Activated T-cell treated with anti-CD3 and anti-CD28 coated beads, Interleukin-2, amount 50 U/mL, for 72 hours (primary cell): ENCODE data around the gene ZP1. TPM values are rescaled to one million over a fixed set of nuclear protein-coding genes. Genes with fewer than 3 reads are reported as not detected.
A peak's percentile ranks its signal among the peaks of the same experiment; 100 is the strongest.
"Not testable (repeated sequence)": the region's sequence is repeated elsewhere in the genome, so short reads cannot be mapped to it uniquely, and the experiment has no call there.

ENCODE experiments used
- ATAC-seq, 2 donors: fragments of 150-1000 bp; cut with Tn5 transposase; replicated peaks in 1 of 2; 2 replicates each; pipeline ENCODE4 v1.10.0; 2021; ENCODE audit warnings: moderate library complexity in 2 of 2, mild to moderate bottlenecking in 1 of 2
- DNase-seq, 2 donors: peaks; one replicate each; pipeline ENCODE4 v3.0.0; 2021 to 2022; ENCODE audit warnings: mixed read lengths in 1 of 2
- H3K27ac Mint-ChIP-seq: one replicate; pipeline ENCODE4 v1.8.0; 2022; ENCODE audit warnings: mild to moderate bottlenecking, moderate library complexity, mixed read lengths
- H3K27me3 Mint-ChIP-seq: one replicate; pipeline ENCODE4 v1.8.0; 2022; ENCODE audit warnings: low read depth, mixed read lengths
- H3K36me3 Mint-ChIP-seq, 2 donors: one replicate each; pipeline ENCODE4 v1.8.0; 2022; ENCODE audit warnings: mixed read lengths in 2 of 2, mild to moderate bottlenecking in 1 of 2; ENCODE audit not compliant: insufficient read depth in 2 of 2
- H3K4me1 Mint-ChIP-seq: one replicate; pipeline ENCODE4 v1.8.0; 2022; ENCODE audit warnings: low read depth, mixed read lengths
- H3K4me3 Mint-ChIP-seq, 2 donors: one replicate each; pipeline ENCODE4 v1.8.0; 2022; ENCODE audit warnings: mild to moderate bottlenecking in 2 of 2, mixed read lengths in 2 of 2, moderate library complexity in 2 of 2
- H3K9me3 Mint-ChIP-seq, 2 donors: one replicate each; pipeline ENCODE4 v1.8.0; 2022; ENCODE audit warnings: mixed read lengths in 2 of 2
- total RNA-seq, 2 donors: library from RNA; stranded (reverse); gene quantifications; one replicate each; pipeline ENCODE4 v1.2.3, GENCODE V29; 2022

ZP1 gene
- total RNA-seq, 2 donors from 2014 or later = not detected

DNA sequence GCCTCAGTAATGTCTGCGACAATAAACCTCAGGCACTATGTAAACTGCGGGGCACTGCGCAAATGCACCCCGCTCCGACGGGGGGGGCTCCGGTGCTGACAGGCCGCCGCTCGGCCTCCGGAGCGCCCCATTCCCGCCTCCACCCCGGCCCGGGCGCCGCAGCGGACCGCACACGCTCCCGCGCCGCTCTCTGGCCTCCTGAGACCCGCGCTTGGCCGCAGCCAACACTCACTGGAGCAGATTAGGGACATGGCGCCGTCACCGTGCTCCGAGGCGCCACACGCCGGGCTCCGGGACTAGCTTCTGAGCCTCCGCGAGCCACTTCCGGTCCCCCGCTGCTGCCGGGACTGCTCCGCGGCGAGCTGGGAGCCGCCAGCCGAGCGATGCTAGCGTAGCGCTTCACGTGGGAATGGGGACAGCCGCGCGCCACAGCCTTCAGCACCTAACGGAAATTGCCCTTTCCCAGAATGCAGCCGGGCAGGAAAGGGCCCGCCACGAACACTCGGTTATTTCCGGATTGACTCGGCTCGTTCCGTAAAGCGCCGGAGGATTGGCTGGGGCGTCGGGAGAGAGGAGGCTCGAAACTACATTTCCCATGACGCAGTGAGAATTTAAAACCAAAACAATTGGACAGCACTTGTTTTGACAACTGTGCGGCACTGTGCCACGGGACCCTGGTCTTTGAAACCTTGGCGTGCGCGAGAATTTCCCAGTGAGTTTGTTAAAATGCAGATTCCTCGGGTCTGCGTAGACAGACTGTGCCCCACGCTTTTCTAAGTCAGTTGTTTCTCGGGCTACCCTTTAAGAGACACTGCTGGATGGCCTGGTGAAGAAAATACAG, 39.0 kb downstream of the ZP1 start, which contains the start of gene PRPF19:
TSS of gene PRPF19 (minus strand) at position 454 of the 841 bp plus-strand sequence. CDS start at position 251, 203 bp downstream.
- peaks cover 59% of the 10 kb centered on the region for H3K4me1 Mint-ChIP-seq
- DNase-seq (peak; percentile 98 to 99), ATAC-seq (peak; percentile 92 to 93)
- H3K4me3 Mint-ChIP-seq = peak within 1 kb of the TSS; percentile 92 to 95
- peaks cover 7 to 11% of the 10 kb centered on the region in 2 donors for H3K36me3 Mint-ChIP-seq
- H3K27ac Mint-ChIP-seq = peak within 1 kb of the TSS; percentile 96
- peaks cover 2 to 9% of the 10 kb centered on the region in 2 donors for H3K9me3 Mint-ChIP-seq
- H3K27me3 Mint-ChIP-seq = no peaks in the 10 kb centered on the region

DNA sequence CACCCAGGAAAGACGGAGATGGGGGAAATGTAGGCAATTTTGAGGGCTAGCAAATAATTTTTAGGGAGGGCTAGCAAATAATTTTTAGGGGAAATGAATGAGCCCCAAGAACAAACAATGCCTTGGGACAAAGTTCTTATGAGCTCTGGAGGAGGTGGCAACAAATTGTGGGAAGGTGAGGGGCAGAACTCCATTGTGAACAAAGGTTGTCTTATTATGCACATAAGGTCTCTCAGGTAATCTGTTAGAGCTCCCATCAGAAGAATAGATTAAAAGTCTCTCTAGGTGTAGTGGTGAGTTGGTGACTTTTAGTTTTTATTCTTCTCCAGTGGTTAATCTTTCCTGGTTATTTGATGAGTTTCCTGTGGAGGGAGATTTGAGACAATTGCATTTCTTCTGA, 41.5 kb downstream of the ZP1 start:
- no peak overlapping the region for H3K27ac Mint-ChIP-seq
- H3K4me3 Mint-ChIP-seq = no peak overlapping the region
- H3K9me3 Mint-ChIP-seq = peaks cover 2 to 9% of the 10 kb centered on the region in 2 donors
- H3K27me3 Mint-ChIP-seq = no peaks in the 10 kb centered on the region
- H3K4me1 Mint-ChIP-seq = peaks cover 75% of the 10 kb centered on the region
- peaks cover 7 to 11% of the 10 kb centered on the region in 2 donors for H3K36me3 Mint-ChIP-seq
- DNase-seq (no peak), ATAC-seq (no peak)

- not testable (repeated sequence) for H3K27me3 Mint-ChIP-seq, H3K27ac Mint-ChIP-seq, DNase-seq, H3K4me3 Mint-ChIP-seq, ATAC-seq, H3K9me3 Mint-ChIP-seq
- H3K36me3 Mint-ChIP-seq = peaks cover 8 to 12% of the 10 kb centered on the region in 2 donors
- H3K4me1 Mint-ChIP-seq = peaks cover 67% of the 10 kb centered on the region
These were observed 42.4 kb downstream of the ZP1 start for GRCh38 chr11:60909680-60910280.

DNA sequence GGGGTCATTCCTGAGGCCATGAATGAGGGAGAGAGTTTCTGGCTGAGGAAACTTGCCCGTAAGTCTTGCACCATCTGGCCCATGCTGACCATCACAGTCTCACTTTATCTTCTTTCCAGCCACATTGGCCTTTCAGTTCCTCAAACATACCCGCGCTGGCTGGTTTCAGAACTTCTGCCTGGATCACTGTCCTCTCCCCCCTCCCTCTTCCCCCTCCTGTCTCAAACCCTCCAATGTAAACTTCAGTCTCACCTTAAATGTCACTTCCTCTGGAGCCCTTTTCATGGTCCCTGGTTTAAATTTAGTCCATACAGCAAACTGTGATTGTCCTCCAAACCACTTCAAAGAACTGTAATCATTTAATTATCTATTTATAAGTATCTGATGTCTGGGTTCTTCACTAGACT, 42.9 kb downstream of the ZP1 start:
- ATAC-seq (no peak), DNase-seq (no peak)
- peaks cover 8 to 12% of the 10 kb centered on the region in 2 donors for H3K36me3 Mint-ChIP-seq
- H3K9me3 Mint-ChIP-seq = peaks cover 2 to 9% of the 10 kb centered on the region in 2 donors
- H3K4me1 Mint-ChIP-seq = peaks cover 68% of the 10 kb centered on the region
- no peak overlapping the region for H3K4me3 Mint-ChIP-seq
- H3K27me3 Mint-ChIP-seq = no peaks in the 10 kb centered on the region
- H3K27ac Mint-ChIP-seq = no peak overlapping the region

DNA sequence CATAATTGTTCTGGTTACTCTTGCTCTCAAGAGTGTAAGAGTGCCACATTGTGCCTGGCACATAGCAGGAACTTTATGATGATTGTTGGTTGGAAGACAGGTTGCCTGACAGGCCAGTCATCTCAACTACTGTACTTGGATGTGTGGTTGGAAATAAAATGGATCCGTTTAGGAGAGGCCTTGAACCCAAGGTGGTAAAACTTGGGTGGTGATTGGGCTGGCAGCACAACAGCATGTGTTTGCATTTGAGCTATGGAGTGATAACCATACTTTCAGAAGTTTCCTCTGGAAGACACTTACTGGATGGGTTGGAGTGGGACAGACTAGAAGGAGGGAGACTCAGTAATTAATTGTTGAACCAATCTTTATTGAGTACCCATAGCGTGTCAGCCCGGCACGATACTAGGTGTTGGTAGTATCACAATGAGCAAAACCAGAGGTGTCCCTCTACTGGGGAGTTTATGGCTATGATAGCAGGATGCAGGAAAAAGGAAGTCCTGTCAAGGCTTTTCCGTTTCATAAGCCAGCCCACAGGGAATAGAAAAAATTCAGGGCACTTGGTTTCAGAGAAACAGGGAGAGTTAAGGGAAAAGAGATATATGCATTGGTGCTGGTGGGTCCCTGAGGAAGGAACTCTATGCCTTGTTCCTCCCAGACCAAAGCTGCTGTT, 43.5 kb downstream of the ZP1 start:
- Mint-ChIP-seq H3K27me3 (no peaks in the 10 kb centered on the region), H3K9me3 (peaks cover 2 to 9% of the 10 kb centered on the region in 2 donors), H3K27ac (no peak overlapping the region), H3K4me1 (peaks cover 68% of the 10 kb centered on the region), H3K36me3 (peaks cover 9 to 13% of the 10 kb centered on the region in 2 donors), H3K4me3 (no peak overlapping the region)
- ATAC-seq (no peak), DNase-seq (no peak)

DNA sequence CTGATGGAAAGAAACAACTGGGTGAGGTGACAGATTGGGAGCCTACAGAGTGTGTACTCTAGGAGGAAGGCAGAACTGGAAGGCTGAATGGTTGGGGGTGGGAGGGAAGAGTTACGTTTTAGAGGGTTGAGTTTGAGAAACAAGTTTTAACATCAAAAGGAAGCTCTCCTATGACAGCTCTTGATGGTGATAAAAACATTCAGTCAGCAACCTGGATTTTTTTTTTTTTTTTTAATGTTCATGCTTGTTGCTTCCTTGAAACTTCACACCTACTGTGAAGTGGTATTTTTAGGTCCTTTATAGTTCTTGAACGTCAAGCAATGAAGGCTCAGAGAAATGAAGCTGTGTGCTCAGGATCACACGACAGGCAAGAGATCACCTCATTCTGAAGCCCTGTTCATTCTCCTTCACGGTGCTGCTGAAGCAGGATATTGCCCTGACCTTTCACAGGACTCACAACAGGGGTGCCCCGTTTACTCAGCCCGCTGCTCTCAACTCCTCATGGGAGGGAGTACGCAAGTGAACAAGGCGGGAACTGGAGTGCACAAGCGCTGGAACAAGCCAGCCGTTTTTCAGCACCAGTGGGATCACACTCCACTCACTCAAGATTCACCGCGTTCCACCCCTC, 45.0 kb downstream of the ZP1 start:
- peaks cover 8 to 16% of the 10 kb centered on the region in 2 donors for H3K36me3 Mint-ChIP-seq
- ATAC-seq = no peak

GRCh38 chr11:60912851-60913528, 45.6 kb downstream of the ZP1 start:
- ATAC-seq = no peak

More for the DNA sequence above, 45.0 kb downstream of the ZP1 start:
- H3K27ac Mint-ChIP-seq = peak overlapping the region; percentile 8
- H3K4me3 Mint-ChIP-seq = peak overlapping the region; percentile 38 to 96
- no peaks in the 10 kb centered on the region for H3K27me3 Mint-ChIP-seq
- H3K9me3 Mint-ChIP-seq = peaks cover 2 to 9% of the 10 kb centered on the region in 2 donors
- DNase-seq = peak; percentile 32 to 33
- H3K4me1 Mint-ChIP-seq = peaks cover 75% of the 10 kb centered on the region

DNA sequence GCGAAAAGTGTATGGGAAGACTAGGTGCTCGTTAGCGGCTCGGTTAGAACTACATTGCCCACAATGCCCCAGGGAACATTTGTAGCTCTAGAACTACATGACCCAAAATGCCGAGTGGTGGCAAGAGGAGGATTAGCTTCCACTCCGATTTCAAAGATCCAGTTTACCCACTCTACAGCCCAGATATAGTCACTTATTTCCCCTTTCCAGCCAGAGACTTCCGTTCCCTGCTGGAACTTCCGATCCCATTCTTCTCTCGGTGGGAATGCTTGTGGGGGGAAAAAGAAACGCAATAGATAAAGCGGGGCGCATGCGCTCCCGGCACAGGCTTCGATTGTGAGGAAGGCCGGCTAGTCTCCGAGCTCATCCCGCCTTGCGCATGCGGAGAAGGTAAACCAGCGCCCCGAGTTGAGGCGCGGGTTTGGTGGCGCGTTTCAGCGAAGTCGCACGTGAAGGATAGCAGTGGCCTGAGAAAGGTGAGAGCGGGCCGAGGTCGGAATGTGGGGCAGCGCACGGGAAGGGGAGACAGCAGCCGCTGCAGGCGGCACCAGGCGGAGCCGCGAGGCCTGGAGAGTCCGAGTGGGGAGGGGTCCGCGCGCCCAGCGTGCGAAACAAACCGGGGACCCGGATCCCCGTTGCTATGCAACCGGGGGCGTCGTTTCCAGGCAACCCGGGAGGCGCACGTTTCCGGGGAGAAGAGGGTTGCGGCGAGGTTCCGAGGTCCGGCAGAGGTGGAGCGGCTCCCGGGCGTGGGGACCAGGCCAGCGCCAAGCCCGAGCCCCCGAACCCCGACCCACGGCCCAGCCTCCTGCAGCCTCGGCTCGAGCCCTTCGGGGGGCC, 46.7 kb downstream of the ZP1 start, which contains the start of gene TMEM109:
TSS of gene TMEM109 (plus strand) at position 366 of the 840 bp plus-strand sequence. CDS start 5,536 bp downstream, outside the sequence.
- DNase-seq (peak; percentile 88 to 92), ATAC-seq (peak; percentile 73 to 77)
- Mint-ChIP-seq H3K4me3 (peak within 1 kb of the TSS; percentile 96), H3K4me1 (peaks cover 83% of the 10 kb centered on the region), H3K27ac (peak within 1 kb of the TSS; percentile 89), H3K27me3 (no peaks in the 10 kb centered on the region), H3K9me3 (peaks cover 2 to 7% of the 10 kb centered on the region in 2 donors), H3K36me3 (peaks cover 8 to 16% of the 10 kb centered on the region in 2 donors)

More at GRCh38 chr11:60912851-60913528, 45.6 kb downstream of the ZP1 start:
- peaks cover 73% of the 10 kb centered on the region for H3K4me1 Mint-ChIP-seq
- peaks cover 2 to 9% of the 10 kb centered on the region in 2 donors for H3K9me3 Mint-ChIP-seq
- H3K27me3 Mint-ChIP-seq = no peaks in the 10 kb centered on the region
- H3K27ac Mint-ChIP-seq = peak overlapping the region; percentile 77
- peak overlapping the region; percentile 96 for H3K4me3 Mint-ChIP-seq
- peak in 1 of 2 donors; percentile 4 for DNase-seq
- peaks cover 8 to 16% of the 10 kb centered on the region in 2 donors for H3K36me3 Mint-ChIP-seq

DNA sequence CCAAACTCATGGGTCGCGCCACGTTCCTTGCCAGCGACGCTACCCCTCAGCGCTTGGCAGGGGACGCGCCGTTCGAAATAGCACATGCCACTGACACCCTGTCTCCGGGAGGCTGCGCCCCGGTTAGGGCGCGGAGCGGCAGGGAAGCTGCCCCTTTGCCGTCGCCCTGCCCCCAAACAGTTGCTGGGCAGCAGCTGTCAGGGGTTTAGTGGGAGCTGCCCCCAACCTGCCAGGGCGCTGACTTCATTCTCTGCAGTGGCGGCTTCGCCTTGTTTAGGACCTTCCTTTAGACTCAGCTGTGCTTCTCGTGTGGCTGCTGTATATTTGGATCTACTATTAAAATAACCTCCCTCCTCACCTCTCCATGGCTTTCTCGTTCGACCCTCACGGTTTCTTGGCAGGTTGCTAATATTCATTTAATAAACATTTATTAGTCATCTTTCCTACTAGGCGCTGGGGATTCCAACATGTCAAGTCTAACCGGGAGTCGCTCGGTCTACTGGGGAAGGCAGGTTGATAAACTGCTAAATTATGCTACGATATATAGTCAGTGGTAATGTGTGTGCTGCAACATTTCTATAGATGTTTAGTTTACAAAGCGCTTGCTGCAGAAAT, 47.4 kb downstream of the ZP1 start:
- Mint-ChIP-seq H3K36me3 (peaks cover 7 to 10% of the 10 kb centered on the region in 2 donors), H3K27ac (peak overlapping the region; percentile 89), H3K4me3 (peak overlapping the region; percentile 96), H3K4me1 (peaks cover 86% of the 10 kb centered on the region), H3K9me3 (peaks cover 0 to 1% of the 10 kb centered on the region in 2 donors), H3K27me3 (no peaks in the 10 kb centered on the region)
- DNase-seq (peak; percentile 39 to 52), ATAC-seq (peak; percentile 27 to 31)

- Mint-ChIP-seq H3K4me1 (peaks cover 80% of the 10 kb centered on the region), H3K36me3 (peaks cover 7 to 14% of the 10 kb centered on the region in 2 donors), H3K4me3 (peak overlapping the region; percentile 96), H3K9me3 (no peaks in the 10 kb centered on the region), H3K27me3 (no peaks in the 10 kb centered on the region), H3K27ac (peak overlapping the region; percentile 89)
- peak; percentile 67 to 71 for ATAC-seq
- DNase-seq = peak; percentile 80
These were observed 48.0 kb downstream of the ZP1 start for GRCh38 chr11:60915248-60915914.
